ENCODE data around the gene CA5A.
"Not testable (repeated sequence)": the region's sequence is repeated elsewhere in the genome, so short reads cannot be mapped to it uniquely, and the experiment has no call there.

Gene CA5A

DNA sequence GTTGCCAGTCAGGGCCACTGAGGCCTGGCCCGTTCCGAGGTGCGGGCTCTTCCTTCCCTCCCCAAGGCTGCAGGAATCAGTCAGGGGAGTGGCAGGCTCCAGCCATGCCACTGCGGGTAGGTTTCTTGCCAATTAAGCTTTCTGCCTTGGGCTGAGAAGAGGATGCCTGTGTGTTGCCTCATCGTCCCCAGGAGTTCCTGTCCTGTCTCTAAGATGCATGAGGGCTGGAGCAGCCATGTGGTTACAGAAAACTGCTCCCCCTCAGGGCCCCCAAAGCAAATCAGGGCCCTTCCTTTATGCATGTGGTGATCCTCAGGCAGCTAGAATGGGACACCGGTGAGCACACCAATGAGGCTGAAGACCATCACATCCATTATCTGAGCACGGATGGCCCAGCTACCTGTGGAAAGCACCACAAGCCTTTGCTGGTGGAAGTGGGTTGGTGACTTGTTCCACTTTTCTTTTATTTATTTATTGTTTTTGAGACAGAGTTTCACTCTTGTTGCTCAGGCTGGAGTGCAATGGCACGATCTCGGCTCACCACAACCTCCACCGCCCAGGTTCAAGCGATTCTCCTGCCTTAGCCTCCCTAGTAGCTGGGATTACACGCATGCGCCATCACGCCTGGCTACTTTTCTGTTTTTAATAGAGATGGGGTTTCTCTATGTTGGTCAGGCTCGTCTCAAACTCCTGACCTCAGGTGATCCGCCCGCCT, 40.0 kb downstream of the CA5A start:
- DNase-seq (ENCODE audit: low spot score): peak; percentile 40

DNA sequence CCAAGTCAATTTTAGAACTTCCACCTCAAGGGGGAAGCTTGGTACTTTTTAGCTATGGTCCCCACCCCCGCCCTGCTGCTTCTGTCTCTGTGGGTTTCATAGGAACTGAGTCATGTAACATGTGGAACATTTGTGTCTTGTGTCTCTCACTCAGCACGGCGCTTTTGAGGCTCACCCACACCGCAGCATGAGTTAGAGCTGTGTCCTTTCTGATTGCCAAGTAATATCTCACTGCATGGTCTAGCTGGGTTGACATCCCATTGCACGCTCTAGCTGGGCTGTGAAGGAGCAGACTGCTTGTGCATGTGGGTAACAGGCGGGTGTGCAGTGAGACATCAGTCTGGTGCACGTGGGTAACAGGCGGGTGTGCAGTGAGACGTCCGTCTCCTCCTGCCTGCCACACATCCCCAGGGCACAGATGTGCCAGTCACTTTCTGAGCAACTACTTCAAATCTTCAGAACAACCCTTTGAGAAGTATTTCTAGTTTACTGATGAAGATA, 40.6 kb downstream of the CA5A start:
- peak; percentile 53 for DNase-seq (ENCODE audit: low spot score)

DNA sequence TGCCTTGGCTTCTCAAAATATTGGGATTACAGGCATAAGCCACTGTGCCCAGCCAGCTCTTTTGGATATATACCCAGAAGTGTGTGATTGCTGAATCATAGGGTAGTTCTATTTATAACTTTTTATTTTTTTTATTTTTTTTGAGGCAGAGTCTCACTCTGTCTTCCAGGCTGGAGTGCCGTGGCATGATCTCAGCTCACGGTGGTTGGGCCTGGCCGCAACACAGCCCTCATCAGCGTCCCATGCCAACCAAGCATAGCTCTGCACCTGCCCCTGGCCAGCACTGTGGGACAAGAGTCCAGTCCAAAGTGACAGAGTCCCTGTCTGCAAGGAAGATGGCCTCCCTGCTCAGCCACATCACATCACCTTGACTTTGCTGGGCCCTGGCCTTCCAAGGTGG, 42.3 kb downstream of the CA5A start:
- DNase-seq (ENCODE audit: low spot score): not testable (repeated sequence)

DNA sequence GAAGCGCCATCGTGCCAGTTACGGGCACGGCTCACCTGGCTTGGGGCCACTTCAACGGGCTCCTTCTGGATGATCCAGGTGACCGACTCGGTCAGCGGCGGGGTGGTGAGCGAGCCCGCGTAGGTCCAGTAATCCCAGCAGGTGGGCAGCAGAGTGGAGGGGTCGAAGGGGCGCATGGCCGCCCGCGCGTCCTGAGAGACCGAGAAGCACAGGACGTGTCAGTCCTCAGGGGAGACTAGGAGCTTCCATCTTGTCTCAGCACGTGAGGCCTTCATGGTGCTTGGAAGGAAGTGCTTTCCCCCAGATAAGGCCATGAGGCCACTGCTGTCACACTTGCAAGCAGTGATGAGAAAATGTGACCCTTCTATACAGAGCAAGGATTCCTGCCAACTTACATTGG, 44.6 kb downstream of the CA5A start:
- no peak for DNase-seq (ENCODE audit: low spot score)

GRCh38 chr16:87889762-87890161, 46.6 kb downstream of the CA5A start:
- not testable (repeated sequence) for DNase-seq (ENCODE audit: low spot score)

DNA sequence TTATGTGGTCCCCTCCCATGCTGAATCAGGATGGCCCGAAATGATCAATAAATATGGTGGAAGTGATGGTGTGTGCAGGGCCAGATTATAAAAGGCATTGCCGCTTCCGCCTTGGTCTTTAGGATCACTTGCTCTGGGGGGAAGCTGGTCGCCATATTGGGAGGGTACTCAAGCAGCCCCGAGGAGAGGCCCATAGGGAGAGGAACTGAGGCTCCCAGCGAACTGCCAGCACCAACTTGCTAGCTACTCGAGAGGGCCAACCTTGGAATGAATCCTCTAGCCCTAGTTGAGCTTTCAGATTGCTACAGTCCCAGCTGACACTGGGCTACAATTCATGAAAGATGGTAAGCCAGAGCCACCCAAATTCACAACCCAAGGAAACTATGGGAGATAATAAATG, 48.0 kb downstream of the CA5A start:
- not testable (repeated sequence) for DNase-seq (ENCODE audit: low spot score)

GRCh38 chr16:87887931-87888330, 48.4 kb downstream of the CA5A start:
- not testable (repeated sequence) for DNase-seq (ENCODE audit: low spot score)

DNA sequence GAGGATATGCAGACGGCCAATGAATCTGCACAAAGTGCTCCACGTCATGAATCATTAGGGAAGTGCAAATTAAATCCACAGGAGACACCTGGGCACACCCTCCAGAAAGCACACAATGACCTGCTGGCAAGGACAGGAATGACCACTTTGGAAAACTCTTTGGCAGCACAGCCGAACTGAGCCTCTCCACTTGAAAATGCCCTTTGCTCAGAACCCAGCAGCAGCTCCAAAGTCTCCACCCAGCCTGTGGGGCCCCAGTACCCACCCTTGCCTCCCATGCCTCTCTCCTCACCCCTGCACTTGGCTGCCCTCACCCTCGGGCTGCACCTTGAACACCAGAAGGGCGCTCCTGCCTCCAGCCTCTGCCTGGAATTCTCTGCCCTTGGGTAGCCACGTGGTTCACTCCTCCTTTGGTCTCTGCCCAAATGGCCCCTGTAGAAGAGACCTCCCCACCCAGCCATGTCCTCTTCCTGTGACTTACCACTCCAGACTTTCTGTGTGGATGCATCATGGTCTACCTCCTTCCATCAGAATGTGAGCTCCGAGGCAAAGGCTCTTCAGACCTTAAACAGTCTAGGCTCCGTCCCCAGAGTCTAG, 50.9 kb downstream of the CA5A start:
- DNase-seq (ENCODE audit: low spot score): not testable (repeated sequence)

DNA sequence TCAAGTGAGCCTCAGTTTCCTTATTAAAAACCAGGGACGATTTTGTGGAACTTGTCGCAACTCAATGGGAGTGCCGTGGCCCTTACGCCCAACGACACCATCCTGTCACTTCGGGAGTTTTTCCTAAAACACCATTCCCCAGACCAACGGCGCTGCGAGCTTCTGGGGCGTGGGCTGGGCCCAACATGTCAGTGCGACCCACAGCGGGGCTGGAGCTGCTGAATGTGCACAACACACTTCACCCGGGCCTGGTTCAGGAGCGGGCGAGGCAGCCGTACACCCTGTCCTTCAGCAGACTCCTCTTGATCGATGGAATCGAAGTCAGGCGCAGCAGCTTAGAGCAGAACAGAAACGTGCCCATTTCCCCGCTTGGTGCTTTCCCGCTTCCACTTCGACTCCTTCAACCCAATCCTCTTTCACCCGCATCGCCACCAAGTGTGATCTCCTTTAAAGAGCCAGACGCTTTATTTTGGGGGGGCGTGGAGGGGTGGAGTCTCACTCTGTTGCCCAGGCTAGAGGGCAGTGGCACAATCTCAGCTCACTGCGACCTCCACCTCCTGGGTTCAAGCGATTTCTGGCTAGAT, 53.8 kb downstream of the CA5A start:
- no peak for DNase-seq (ENCODE audit: low spot score)

DNA sequence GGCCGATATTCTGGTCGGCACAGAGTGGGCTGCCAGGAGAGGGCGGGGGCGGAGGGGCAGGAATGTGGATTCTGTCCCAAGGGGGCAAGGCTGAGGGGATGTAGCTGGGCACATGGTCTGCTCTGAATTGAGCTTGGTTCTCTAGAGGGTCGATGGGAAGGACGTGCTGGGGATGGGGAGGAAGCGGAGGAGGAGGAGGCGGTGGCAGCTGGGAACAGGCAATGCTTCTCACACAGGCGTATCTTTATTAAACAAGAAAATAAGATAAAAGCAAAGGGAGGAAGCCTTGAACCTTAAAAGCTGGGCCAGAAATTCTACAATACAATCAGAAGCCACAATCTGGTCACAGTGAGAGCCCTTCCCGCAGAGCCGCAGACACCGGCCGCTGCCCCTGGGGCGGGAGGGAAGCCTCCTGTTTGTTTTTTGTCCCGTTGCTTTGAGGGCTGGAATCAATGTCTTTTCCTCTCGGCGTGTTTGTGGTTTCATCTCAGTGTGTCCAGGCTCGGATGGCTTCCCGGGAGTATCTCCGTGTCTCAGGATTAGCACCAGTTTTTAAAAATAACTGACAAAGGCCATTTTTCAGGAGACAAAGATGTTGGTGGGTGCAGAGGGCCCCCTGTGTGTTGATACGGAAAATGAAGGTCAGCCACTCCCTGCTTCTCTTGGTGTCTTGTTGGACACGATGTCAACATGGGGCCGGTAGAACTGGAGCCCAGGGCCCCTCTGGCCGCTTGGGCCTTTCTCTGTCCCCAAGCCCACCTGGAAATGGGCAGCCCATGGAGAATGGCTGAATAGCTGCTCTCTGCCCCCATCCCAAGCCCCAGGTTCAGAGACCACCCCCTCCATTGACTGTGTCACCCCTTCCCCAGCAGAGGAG, 54.8 kb downstream of the CA5A start:
- no peak for DNase-seq (ENCODE audit: low spot score)

GRCh38 chr16:87880117-87880696, 56.1 kb downstream of the CA5A start:
- no peak for DNase-seq (ENCODE audit: low spot score)

DNA sequence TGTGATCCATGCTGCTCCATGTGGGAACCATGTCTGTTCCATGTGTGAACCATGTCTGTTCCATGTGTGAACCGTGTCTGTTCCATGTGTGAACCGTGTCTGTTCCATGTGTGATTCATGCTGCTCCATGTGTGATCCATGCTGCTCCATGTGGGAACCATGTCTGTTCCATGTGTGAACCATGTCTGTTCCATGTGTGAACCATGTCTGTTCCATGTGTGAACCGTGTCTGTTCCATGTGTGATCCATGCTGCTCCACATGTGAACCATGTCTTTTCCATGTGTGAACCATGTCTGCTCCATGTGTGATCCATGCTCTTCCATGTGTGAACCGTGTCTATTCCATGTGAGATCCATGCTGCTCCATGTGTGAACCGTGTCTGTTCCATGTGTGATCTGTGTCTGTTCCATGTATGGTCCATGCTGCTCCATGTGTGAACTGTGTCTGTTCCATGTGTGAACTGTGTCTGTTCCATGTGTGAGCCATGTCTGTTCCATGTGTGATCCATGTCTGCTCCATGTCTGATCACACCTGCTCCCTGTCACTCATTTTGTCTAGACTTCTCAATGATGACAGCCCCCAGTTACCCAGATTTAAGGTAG, 56.8 kb downstream of the CA5A start:
- DNase-seq (ENCODE audit: low spot score): not testable (repeated sequence)

DNA sequence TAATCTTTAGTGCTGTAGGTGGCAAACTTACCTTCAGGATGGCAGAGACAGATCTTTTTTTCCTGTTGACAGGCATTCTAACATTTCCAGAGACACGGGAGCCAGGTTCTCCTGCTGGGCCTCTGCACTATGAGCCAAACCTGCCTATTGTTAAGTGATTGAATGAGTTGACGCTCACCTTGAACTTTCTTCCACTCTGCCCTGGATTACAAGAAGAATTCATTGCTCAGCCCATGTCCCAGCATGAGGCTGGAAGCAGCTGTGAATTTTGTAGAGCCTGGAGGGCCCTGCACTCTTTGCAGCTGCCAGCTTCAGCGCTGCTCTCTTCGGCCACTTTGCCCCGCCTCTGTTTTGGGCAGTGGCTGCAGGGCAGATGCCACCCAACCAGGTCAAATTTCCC, 57.6 kb downstream of the CA5A start:
- DNase-seq (ENCODE audit: low spot score): no peak

DNA sequence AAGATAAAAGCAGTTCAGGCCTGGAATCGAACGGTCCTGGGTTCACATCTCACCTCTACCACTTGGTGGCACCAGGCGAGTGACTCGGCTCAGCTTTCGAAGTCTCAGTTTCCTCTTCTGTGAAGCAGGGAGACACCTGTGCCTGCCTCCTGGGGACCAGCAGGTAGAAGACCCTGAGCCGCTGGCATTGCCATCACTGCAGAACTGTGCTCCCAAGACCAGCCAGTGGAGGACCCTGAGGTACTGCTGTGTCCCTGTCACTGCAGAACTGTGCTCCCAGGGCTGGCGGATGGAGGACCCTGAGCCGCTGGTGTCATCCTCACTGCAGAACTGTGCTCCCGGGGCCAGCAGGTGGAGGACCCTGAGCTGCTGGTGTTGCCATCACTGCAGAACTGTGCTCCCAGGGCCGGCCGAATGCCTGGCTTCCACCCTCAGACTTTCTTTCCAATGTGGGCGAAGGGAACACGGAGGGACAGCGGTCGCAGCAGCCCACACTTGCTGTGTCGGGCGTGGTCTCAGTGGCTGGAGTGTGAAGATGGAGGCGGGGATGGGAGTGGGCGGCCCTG, 58.3 kb downstream of the CA5A start:
- DNase-seq (ENCODE audit: low spot score): no peak

- no peak for DNase-seq (ENCODE audit: low spot score)
Observed at GRCh38 chr16:87874639-87875427, 61.5 kb downstream of the CA5A start.

- DNase-seq (ENCODE audit: low spot score): not testable (repeated sequence)
Observed at GRCh38 chr16:87870418-87871291, 65.7 kb downstream of the CA5A start.

DNA sequence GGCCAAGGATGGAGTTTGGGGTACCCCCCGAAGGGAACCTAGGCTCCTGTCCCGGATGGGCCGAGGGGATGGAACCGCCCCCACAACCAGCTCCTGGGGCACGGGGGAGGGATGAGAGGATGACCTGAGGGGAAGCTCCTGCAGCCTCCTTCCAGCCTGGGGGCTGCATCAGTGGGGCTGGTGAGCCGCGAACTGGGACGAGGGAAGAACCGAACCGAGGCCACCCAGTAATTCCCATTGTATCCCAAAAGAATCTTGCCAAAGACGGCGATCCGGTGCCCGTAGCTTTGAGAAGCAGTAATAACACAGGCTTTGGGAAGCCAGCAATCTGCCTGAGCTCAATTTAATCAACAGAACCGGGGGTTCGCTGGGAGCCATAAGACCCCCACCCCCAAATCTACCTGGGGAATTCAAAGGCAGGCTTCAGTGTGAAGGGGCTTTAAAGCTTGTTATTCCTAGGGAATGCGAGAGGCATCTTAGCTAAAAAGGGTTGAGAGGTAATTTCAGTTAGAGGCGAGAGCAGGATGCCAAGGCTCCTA, 66.4 kb downstream of the CA5A start:
- DNase-seq (ENCODE audit: low spot score): not testable (repeated sequence)

GRCh38 chr16:87869061-87869878, 67.1 kb downstream of the CA5A start, which contains the start of gene SLC7A5:
Gene SLC7A5 (minus strand): TSS chr16:87869507. CDS start chr16:87869422, 85 bp downstream.
- DNase-seq (ENCODE audit: low spot score): peak; percentile 64
